Measurements from ENCODE around the gene USP40. TPM values are rescaled to one million over a fixed set of nuclear protein-coding genes. Genes with fewer than 3 reads are reported as not detected.

Gene USP40
- total RNA-seq, 2 donors from 2014 or later = 25.9 to 31.9 TPM

- peak; percentile 59 for DNase-seq (ENCODE audit: low spot score)
- intact Hi-C loops (cut with DNase I) = no loop called here
Measured at GRCh38 chr2:233464531-233465240, 101.9 kb downstream of the USP40 start.

GRCh38 chr2:233464056-233464455 is 102.5 kb downstream of the USP40 start:
- intact Hi-C loops (cut with DNase I) = no loop called here
- DNase-seq (ENCODE audit: low spot score) = peak; percentile 62

GRCh38 chr2:233463586-233463985 is 103.0 kb downstream of the USP40 start:
- DNase-seq (ENCODE audit: low spot score) = peak; percentile 34
- intact Hi-C loops (cut with DNase I) = no loop called here

GRCh38 chr2:233462826-233463470 is 103.6 kb downstream of the USP40 start:
- DNase-seq (ENCODE audit: low spot score) = peak; percentile 74

GRCh38 chr2:233462202-233462785 is 104.3 kb downstream of the USP40 start:
- intact Hi-C loops (cut with DNase I) = no loop called here
- peak; percentile 67 for DNase-seq (ENCODE audit: low spot score)

More at GRCh38 chr2:233462826-233463470, 103.6 kb downstream of the USP40 start:
- intact Hi-C loops (cut with DNase I) = no loop called here

DNA sequence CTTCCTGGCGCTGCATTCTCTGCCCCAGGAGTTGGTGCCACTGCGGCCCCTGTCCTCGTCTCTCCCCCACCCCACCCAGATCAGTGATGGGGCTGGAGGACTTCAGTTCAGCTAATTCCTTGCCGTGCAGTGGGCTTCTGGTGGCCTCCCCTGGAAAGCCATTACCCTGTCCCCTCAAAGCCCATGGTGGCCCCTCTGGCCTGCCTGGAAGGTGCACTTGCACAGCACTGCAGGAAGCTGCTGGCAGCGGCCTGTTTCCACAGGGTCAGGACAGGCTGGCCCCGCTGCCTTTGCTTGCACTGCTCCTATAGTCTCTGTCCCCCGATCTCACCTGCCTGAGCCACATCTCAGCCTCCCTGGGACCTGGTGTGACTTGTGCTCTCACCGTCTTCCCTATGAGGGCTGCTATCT is 105.1 kb downstream of the USP40 start:
- DNase-seq (ENCODE audit: low spot score) = no peak
- intact Hi-C loops (cut with DNase I) = no loop called here

DNA sequence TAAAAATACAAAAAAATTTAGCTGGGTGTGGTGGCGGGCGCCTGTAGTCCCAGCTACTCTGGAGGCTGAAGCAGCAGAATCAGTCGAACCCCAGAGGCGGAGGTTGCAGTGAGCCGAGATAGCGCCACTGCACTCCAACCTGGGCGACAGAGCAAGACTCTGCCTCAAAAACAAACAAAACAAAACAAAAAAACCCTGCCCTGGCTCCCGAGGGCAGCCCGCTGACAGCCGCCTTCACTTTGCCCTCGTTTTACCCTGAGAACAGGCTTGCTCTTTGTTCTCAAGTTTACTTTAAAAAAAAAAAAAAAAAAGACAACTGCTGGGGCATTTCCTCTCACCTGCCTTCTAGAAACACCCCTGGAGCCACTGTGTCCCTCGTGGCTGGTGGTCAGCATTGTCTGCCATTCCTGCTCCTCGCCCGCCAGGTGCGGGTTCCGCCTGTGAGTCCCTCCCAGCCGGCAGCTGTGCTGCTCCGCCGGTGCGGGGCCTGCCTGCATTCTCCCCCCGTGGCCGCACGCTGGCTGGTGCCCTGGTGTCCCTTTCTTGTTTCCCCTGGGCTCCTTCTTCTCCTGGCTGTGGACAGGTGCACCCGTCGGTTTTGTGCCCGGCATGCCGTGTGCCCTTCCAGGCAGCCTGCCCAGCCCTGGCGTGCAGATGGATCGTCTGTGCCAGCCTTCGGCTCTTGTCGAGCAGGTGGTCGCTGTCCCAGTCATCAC is 105.7 kb downstream of the USP40 start:
- DNase-seq (ENCODE audit: low spot score) = no peak
- intact Hi-C loops (cut with DNase I) = no loop called here

DNA sequence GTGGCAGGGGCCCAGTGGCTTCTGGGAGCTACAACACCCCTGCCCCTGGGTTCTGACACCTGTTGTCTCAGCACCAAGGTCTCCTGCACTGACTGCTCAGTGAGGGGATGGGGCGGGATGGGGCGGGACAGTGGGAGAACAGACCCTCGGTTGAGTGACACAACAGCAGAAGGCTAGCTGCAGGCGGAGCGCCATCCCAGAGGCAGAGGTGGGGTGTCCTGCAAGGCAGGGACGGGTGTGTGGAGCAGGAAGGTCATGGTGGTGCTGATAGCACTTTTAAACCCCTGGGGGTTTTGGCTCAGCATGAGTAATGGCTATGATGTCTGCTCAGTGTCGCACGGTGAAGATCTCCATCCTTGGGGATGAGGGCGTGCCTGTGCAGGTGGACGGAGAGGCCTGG is 107.2 kb downstream of the USP40 start:
- intact Hi-C loops (cut with DNase I) = no loop called here
- DNase-seq (ENCODE audit: low spot score) = no peak

GRCh38 chr2:233458826-233459225 is 107.8 kb downstream of the USP40 start:
- intact Hi-C loops (cut with DNase I) = no loop called here
- no peak for DNase-seq (ENCODE audit: low spot score)

- intact Hi-C loops (cut with DNase I) = no loop called here
- DNase-seq (ENCODE audit: low spot score) = no peak
Measured at GRCh38 chr2:233458031-233458610, 108.5 kb downstream of the USP40 start.

DNA sequence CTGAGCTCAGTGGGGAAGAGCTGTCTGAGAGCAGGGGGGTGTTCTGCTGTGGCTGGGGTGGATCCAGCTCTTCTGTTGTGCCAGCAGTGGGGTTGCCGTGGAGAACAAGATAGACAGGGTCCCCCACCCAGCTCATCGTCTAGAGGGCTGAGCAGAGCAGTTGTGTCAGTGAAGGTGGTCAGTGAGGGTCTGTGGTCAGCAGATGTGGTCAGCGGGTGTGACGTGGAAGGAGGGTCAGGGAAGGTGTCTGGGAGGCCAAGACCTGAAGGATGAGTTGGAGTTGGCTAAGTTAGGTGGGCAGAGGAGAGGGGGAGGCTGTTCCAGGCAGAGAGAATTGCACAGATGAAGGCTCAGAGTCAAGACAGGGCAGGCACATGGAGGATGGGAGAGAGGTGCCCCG is 109.2 kb downstream of the USP40 start:
- intact Hi-C loops (cut with DNase I) = no loop called here
- peak; percentile 41 for DNase-seq (ENCODE audit: low spot score)

DNA sequence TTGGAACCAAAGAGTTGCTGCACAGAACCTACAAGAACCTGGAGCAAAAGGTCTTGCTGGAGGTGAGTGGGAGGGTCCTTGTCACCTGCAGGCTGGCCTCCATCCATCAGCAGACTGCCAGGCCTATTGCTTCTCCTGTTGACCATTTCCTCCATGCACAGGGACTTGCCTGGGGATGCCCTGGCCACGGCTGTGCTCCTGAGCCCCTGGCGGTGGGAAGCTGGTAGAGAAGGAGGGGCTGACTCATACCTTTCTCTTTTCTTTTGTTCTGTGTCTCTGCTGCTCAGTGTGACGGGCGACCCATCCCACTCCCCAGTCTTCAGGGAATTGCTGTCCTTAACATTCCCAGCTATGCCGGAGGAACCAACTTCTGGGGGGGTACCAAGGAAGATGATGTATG is 109.6 kb downstream of the USP40 start:
- DNase-seq (ENCODE audit: low spot score) = peak; percentile 31
- intact Hi-C loops (cut with DNase I) = no loop called here

DNA sequence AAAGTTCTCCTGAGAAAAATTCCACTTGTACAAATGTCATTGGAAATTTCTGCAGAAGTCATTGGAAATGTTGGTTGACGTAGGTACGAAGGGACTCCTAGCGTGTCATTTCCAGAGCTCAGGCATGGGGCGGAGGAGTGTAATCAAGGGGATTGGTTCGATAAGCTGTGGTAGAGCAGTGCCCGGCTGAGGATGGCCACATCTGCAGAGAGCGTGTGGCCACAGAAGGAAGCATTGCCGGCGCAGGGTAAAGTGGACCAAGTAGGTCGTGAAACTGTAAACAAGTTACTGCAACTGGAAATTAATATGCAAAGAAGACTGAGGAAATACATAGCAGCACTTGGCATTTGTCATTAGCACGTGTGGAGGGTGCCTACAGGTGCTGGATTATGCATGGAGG is 110.5 kb downstream of the USP40 start:
- peak; percentile 24 for DNase-seq (ENCODE audit: low spot score)

GRCh38 chr2:233455491-233455890 is 111.1 kb downstream of the USP40 start:
- intact Hi-C loops (cut with DNase I) = no loop called here
- peak; percentile 60 for DNase-seq (ENCODE audit: low spot score)

More for the DNA sequence above, 110.5 kb downstream of the USP40 start:
- intact Hi-C loops (cut with DNase I) = no loop called here

DNA sequence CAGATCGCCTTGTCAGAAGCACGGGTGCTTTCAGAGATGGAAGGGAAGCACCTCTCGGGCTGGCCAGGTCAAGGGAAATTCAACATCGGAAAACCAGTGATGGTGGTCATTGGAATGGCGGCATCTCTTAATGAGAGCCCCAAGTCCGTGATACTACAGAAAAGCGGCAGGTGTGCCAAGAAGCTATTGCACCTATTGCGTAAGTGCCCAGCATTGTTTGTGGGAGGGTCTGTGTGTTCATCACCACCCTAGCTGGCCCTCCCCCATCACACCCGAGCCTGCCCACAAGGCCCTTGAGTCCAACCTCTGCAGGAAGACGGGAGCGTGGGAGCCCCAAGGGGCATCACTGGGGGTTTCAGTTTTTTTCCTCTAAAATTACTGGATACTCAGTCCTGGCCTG is 111.6 kb downstream of the USP40 start:
- DNase-seq (ENCODE audit: low spot score) = peak; percentile 53
- intact Hi-C loops (cut with DNase I) = no loop called here

- intact Hi-C loops (cut with DNase I) = no loop called here
- peak; percentile 32 for DNase-seq (ENCODE audit: low spot score)
Measured at GRCh38 chr2:233453916-233454315, 112.7 kb downstream of the USP40 start.

GRCh38 chr2:233453111-233453915 is 113.3 kb downstream of the USP40 start:
- intact Hi-C loops (cut with DNase I) = no loop called here
- DNase-seq (ENCODE audit: low spot score) = peak; percentile 71

DNA sequence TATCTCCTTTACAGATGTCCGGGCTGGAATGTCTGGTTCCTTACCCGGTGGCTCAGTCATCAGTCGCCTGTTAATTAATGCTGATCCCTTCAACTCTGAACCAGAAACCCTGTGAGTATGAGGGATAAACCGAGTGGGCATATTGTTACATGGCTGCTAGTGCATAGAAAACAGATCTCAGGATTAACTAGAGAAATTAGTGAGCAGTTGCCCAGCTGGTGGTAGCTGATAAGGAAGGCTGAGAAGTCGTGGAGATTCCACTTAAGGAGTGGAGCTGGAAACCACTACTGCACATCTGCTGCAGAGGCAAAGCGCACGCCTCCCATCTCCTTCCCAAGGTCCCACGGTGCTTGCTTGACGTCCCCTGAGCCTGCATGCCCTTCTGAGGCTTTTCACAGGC is 114.6 kb downstream of the USP40 start:
- intact Hi-C loops (cut with DNase I) = no loop called here
- peak; percentile 12 for DNase-seq (ENCODE audit: low spot score)

Data from posterior vena cava (tissue), 2 donors.